Stimulated activated naive B cell treated with anti-CD40 and anti-IgM and Interleukin-4, amounts not matched to agents 10 μg/mL and 1 μg/mL and 100 μg/mL, for 72 hours (primary cell): Measurements from ENCODE around the gene DENND6A.

Experiments used
- ATAC-seq, 2 donors: fragments of 150-1000 bp; cut with Tn5 transposase; replicated peaks; 2 replicates each; pipeline ENCODE4 v1.10.0; 2021; ENCODE audit warnings: moderate library complexity in 1 of 2
- DNase-seq: peaks from one replicate; pipeline ENCODE4 v3.0.0; 2021
- H3K27ac Mint-ChIP-seq: one replicate; pipeline ENCODE4 v1.8.0; 2022; ENCODE audit warnings: mild to moderate bottlenecking, mixed read lengths
- H3K27me3 Mint-ChIP-seq, 2 donors: one replicate each; pipeline ENCODE4 v1.8.0; 2022; ENCODE audit warnings: mixed read lengths in 2 of 2
- H3K36me3 Mint-ChIP-seq, 2 donors: one replicate each; pipeline ENCODE4 v1.8.0; 2022; ENCODE audit warnings: mixed read lengths in 2 of 2, mild to moderate bottlenecking in 1 of 2
- H3K4me1 Mint-ChIP-seq, 2 donors: one replicate each; pipeline ENCODE4 v1.8.0; 2022; ENCODE audit warnings: mixed read lengths in 2 of 2, mild to moderate bottlenecking in 1 of 2
- H3K4me3 Mint-ChIP-seq, 2 donors: one replicate each; pipeline ENCODE4 v1.8.0; 2022; ENCODE audit warnings: mild to moderate bottlenecking in 2 of 2, mixed read lengths in 2 of 2, moderate library complexity in 1 of 2
- H3K9me3 Mint-ChIP-seq, 2 donors: one replicate each; pipeline ENCODE4 v1.8.0; 2022; ENCODE audit warnings: mixed read lengths in 2 of 2, mild to moderate bottlenecking in 1 of 2

DENND6A gene

DNA sequence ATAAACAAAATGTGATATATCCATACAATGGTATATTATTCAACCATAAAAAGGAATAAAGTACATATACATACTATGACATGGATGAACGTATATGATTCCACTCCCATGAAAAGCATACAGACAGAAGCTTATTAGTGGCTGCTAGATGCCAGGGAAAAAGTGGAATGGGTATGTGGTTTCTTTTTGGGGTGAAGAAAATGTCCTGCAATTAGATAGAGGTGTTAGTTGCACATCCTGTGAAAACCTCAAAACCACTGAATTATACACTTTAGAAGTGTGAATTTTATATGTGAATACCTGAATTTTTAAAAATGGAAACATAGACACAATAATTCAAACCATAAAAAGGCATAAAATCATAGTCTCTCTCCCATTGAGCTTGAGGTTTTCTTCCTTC, 11.2 kb downstream of the DENND6A start:
- ATAC-seq = no peak
- no peak for DNase-seq
- Mint-ChIP-seq H3K27me3 (no peaks in the 10 kb centered on the region), H3K9me3 (no peaks in the 10 kb centered on the region), H3K36me3 (peaks cover 8 to 17% of the 10 kb centered on the region in 2 donors), H3K4me1 (peaks cover 12 to 20% of the 10 kb centered on the region in 2 donors), H3K27ac (no peak overlapping the region), H3K4me3 (no peak overlapping the region)

DNA sequence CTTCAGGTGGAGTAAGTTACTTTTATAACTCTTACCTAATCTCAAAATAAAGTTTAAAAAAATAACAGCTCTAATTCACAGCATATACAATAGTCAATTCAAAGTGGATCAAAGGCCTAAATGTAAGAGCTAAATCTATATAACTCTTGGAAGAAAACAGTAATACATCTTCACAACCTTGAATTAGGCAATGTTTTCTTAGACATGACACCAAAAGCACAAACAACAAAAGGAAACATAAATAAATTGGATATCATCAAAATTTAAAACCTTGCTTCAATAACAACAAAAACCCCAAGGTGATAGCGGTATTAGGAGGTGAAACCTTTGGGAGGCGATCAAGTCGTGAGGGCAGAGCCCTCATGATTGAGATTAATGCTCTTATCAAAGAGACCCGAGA, 12.8 kb downstream of the DENND6A start:
- peaks cover 17 to 23% of the 10 kb centered on the region in 2 donors for H3K4me1 Mint-ChIP-seq
- peaks cover 10 to 20% of the 10 kb centered on the region in 2 donors for H3K36me3 Mint-ChIP-seq
- ATAC-seq (no peak), DNase-seq (no peak)
- no peaks in the 10 kb centered on the region for H3K27me3 Mint-ChIP-seq
- H3K27ac Mint-ChIP-seq = no peak overlapping the region
- H3K4me3 Mint-ChIP-seq = no peak overlapping the region
- no peaks in the 10 kb centered on the region for H3K9me3 Mint-ChIP-seq

DNA sequence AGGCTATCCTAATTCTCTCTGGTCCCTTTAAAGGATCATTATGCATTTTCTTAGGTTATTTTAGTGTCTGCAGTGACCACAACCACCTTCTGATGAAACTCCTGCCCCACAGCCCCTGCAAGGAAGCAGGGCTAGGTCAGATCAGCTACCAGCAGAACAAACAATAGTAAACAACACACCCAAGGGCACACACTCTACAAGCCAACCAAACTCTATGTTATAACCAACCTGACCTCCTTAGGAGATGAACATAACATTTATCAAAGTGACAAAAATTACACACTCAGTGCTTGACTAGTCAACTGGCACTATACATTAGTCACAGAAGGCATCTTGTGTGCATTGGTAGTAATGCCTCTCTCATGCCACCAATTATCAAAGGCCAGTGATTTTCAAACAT, 17.3 kb downstream of the DENND6A start:
- ATAC-seq (peak; percentile 55), DNase-seq (no peak)
- H3K4me3 Mint-ChIP-seq = no peak overlapping the region
- peaks cover 23 to 46% of the 10 kb centered on the region in 2 donors for H3K4me1 Mint-ChIP-seq
- H3K9me3 Mint-ChIP-seq = no peaks in the 10 kb centered on the region
- H3K27me3 Mint-ChIP-seq = no peaks in the 10 kb centered on the region
- H3K27ac Mint-ChIP-seq = peak overlapping the region; percentile 90
- peaks cover 9 to 21% of the 10 kb centered on the region in 2 donors for H3K36me3 Mint-ChIP-seq

DNA sequence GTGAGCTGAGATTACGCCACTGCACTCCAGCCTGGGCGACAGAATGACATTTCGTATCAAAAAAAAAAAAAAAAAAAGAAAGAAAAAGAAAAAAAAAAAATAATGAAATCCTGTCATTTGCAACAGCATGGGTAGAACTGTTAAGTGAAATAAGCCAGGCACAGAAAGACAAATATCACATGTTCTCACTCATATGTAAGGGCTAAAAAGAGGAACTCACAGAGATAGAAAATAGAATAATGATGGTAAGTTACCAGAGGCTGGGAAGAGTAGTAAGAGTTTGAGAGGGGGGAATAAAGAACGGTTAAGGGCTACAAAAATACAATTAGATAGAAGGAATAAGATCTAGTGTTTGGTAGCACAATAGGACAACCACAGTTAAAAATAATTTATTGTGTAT, 19.7 kb downstream of the DENND6A start:
- DNase-seq (no peak), ATAC-seq (no peak)
- peak overlapping the region; percentile 51 for H3K27ac Mint-ChIP-seq
- no peaks in the 10 kb centered on the region for H3K27me3 Mint-ChIP-seq
- H3K36me3 Mint-ChIP-seq = peaks cover 8 to 21% of the 10 kb centered on the region in 2 donors
- no peak overlapping the region for H3K4me3 Mint-ChIP-seq
- peaks cover 22 to 42% of the 10 kb centered on the region in 2 donors for H3K4me1 Mint-ChIP-seq
- no peaks in the 10 kb centered on the region for H3K9me3 Mint-ChIP-seq

DNA sequence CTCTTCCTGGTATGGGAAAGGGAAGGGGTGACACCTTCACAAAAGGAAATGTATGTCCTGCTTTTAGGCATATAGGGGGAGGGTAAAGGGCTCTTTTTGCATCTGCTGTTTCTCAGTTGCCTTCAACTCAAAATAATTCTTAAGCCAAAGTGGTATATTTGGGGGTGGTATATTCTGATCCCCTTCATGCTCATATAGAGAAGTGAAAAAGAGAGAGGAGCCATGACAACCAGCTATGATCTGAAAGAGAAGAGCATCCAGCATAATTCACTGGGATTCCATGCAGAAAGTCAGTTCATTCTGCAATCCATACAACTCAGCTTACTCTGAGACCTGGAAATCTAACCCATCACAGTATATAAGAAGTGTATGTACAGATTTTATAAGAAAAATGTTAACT, 22.3 kb downstream of the DENND6A start:
- DNase-seq = no peak
- Mint-ChIP-seq H3K36me3 (peaks cover 7 to 14% of the 10 kb centered on the region in 2 donors), H3K4me1 (peaks cover 16 to 34% of the 10 kb centered on the region in 2 donors), H3K27ac (peak overlapping the region; percentile 83), H3K4me3 (peak overlapping the region in 1 of 2 donors; percentile 4), H3K27me3 (no peaks in the 10 kb centered on the region), H3K9me3 (no peaks in the 10 kb centered on the region)
- ATAC-seq = peak in 1 of 2 donors; percentile 28

DNA sequence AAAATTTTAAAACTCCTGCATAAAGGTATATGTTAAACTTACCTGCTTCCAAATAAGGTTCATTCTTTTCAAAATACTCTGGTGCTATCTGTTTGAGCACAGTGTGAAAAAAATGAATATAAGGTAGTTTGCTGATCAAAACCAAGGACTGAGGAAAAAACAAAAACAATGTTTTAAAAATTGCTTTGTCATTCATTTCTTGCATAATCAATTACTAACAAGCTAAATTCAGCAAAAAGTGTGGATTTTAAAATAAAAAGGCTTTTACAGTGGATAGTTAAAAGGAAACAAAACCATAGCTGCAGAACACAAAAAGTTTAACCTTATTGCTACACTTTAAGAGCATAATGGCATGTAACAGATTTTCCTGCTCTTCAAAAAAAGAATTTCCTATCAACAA, 31.5 kb downstream of the DENND6A start:
- no peaks in the 10 kb centered on the region for H3K27me3 Mint-ChIP-seq
- H3K4me1 Mint-ChIP-seq = no peaks in the 10 kb centered on the region
- DNase-seq = no peak
- no peak for ATAC-seq
- H3K9me3 Mint-ChIP-seq = no peaks in the 10 kb centered on the region
- H3K4me3 Mint-ChIP-seq = no peak overlapping the region
- H3K27ac Mint-ChIP-seq = no peak overlapping the region
- peaks cover 14 to 22% of the 10 kb centered on the region in 2 donors for H3K36me3 Mint-ChIP-seq

DNA sequence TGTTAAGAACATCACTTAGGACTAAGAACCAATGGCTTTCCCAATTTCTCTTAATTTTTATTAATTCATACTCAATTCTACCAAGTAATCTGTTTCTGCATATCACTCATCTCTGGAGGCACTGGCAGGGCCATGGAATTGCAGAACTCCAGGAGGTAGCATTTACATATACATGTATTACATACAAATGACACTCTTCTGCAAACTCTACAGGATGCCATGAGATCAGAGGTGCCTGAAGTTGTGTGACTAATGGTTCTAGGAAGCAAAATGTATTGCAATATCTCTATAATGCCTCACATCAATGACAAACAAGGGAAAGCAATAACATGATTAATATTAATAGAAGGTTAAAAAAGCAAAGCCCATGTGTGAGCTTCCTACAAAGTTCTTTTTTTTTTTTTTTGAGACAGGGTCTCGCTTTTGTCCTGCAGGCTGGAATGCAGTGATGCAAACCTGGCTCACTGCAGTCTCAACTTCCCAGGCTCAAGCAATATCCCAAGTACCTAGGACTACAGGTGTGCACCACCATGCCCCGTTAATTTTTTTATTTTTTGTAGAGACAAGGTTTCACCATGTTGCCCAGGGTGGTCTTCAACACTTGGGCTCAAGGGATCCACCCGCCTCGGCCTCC, 33.0 kb downstream of the DENND6A start:
- Mint-ChIP-seq H3K4me3 (no peak overlapping the region), H3K9me3 (no peaks in the 10 kb centered on the region), H3K4me1 (no peaks in the 10 kb centered on the region), H3K27me3 (no peaks in the 10 kb centered on the region), H3K36me3 (peaks cover 18 to 26% of the 10 kb centered on the region in 2 donors), H3K27ac (no peak overlapping the region)
- ATAC-seq = no peak
- no peak for DNase-seq

DNA sequence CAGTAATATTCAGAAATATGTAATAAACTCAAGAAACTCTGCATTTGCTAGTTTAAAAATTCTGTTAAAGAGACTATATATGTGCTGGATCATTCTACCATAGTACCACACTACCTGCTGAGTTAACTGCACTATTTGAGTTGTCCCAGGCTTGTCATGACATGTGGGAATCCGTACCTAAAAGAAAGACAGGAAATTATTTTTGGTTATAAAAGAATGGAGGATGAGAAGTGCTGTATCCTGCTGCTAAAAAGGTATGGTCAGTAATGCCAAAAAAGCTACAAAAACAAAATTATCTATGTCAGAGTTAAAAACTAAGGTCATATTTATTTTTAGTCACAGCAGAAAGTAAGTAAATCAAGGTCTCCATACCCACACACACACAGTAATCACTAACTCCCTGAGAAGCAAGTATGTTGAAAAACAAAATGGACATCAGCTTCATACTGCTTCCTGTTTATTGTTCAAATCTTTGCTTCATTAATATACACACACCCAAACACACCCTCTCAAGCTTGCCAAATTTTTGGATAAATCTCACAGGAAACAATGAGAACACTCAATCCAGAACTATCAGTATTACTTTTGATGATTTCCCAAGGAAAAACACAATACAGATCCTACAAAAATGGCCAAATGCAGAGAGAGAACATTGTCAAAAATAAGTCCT, 33.7 kb downstream of the DENND6A start:
- H3K36me3 Mint-ChIP-seq = peaks cover 12 to 24% of the 10 kb centered on the region in 2 donors
- no peaks in the 10 kb centered on the region for H3K9me3 Mint-ChIP-seq
- no peak overlapping the region for H3K27ac Mint-ChIP-seq
- DNase-seq (no peak), ATAC-seq (no peak)
- H3K4me1 Mint-ChIP-seq = no peaks in the 10 kb centered on the region
- H3K27me3 Mint-ChIP-seq = no peaks in the 10 kb centered on the region
- no peak overlapping the region for H3K4me3 Mint-ChIP-seq

DNA sequence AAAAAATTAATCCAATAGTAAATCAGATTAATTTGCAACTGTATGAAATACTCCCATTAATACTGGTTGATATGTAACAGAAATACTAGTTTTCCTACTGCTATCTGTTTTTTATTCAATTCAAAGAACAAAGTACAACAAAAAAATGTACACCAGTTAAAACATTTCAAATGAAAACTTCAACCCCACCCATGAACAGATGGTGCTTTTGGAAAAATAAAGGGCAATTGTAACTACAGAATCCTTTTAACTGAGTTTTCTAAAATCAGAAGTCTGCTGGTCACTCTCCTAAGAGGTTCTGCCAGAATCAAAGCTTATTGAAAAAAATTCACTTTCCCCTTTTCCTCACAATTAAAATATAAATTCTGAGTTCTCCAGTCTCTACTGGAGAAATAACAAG, 34.3 kb downstream of the DENND6A start:
- no peak overlapping the region for H3K27ac Mint-ChIP-seq

DNA sequence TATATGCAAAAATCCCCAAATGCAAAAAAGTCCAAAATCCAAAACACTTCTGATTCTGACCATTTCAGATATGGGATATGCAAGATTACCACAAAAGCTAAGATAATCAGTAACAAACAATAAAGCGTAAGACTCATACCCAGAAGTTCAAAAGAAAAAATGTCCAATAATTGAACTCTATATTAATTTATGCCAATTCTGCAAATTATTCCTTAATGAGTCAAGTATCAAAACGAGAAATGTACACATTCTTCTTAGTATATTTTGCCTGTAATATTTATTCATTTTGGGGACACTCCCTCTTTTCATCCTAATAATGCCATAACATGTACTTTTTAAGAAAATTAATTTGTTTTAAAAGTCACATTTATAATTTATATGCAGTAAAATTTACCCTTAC, 37.1 kb downstream of the DENND6A start:
- Mint-ChIP-seq H3K9me3 (no peaks in the 10 kb centered on the region), H3K36me3 (peaks cover 21 to 38% of the 10 kb centered on the region in 2 donors), H3K27me3 (no peaks in the 10 kb centered on the region), H3K4me3 (no peak overlapping the region), H3K27ac (no peak overlapping the region), H3K4me1 (no peaks in the 10 kb centered on the region)
- no peak for ATAC-seq
- DNase-seq = no peak

More for the DNA sequence above, 34.3 kb downstream of the DENND6A start:
- DNase-seq (no peak), ATAC-seq (no peak)
- Mint-ChIP-seq H3K9me3 (no peaks in the 10 kb centered on the region), H3K4me1 (no peaks in the 10 kb centered on the region), H3K27me3 (no peaks in the 10 kb centered on the region), H3K36me3 (peaks cover 12 to 22% of the 10 kb centered on the region in 2 donors), H3K4me3 (no peak overlapping the region)

DNA sequence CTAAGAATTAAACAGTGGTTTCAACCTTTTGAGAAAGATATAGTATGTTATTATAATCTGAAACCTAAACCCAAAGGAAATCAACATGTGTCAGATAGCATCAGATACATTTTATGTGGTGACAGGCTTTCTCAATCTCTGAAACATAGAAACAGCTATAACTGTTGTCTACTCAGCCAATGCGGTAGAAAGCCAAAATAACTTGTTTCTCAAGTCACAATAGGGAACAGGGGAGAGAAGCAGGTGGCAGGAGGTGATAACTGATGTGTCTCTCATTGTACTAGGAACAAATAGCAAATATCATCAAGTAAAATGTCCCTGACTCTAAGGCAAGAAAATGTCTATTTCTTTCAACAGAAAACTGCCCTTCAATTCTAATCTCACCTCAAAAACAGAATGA, 38.6 kb downstream of the DENND6A start:
- H3K4me3 Mint-ChIP-seq = no peak overlapping the region
- H3K27ac Mint-ChIP-seq = no peak overlapping the region
- H3K27me3 Mint-ChIP-seq = no peaks in the 10 kb centered on the region
- no peaks in the 10 kb centered on the region for H3K4me1 Mint-ChIP-seq
- peaks cover 0 to 4% of the 10 kb centered on the region in 2 donors for H3K9me3 Mint-ChIP-seq
- DNase-seq = no peak
- ATAC-seq = no peak
- H3K36me3 Mint-ChIP-seq = peaks cover 25 to 43% of the 10 kb centered on the region in 2 donors

DNA sequence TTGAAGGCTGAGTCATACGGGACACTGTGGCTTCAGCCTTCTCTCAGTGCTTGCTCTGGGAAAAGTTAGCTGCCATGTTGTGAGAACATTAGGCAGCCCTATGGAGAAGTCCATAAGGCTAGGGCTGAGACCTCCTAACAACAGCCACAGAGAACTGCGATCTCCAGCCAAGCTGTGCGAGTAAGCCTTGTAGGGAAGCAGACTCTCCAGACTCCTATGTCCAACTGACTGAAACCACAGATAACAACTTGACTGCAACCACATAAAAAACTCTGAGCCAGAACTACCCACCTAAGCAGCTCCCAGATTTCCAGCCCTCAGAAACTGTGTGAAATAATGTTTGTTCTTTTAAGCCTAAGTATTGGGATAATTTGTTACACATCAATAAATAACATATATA, 40.7 kb downstream of the DENND6A start:
- peaks cover 10 to 12% of the 10 kb centered on the region in 2 donors for H3K4me1 Mint-ChIP-seq
- H3K36me3 Mint-ChIP-seq = peaks cover 41 to 59% of the 10 kb centered on the region in 2 donors
- DNase-seq (no peak), ATAC-seq (no peak)
- no peak overlapping the region for H3K4me3 Mint-ChIP-seq
- H3K27me3 Mint-ChIP-seq = no peaks in the 10 kb centered on the region
- no peak overlapping the region for H3K27ac Mint-ChIP-seq
- peaks cover 5 to 14% of the 10 kb centered on the region in 2 donors for H3K9me3 Mint-ChIP-seq

DNA sequence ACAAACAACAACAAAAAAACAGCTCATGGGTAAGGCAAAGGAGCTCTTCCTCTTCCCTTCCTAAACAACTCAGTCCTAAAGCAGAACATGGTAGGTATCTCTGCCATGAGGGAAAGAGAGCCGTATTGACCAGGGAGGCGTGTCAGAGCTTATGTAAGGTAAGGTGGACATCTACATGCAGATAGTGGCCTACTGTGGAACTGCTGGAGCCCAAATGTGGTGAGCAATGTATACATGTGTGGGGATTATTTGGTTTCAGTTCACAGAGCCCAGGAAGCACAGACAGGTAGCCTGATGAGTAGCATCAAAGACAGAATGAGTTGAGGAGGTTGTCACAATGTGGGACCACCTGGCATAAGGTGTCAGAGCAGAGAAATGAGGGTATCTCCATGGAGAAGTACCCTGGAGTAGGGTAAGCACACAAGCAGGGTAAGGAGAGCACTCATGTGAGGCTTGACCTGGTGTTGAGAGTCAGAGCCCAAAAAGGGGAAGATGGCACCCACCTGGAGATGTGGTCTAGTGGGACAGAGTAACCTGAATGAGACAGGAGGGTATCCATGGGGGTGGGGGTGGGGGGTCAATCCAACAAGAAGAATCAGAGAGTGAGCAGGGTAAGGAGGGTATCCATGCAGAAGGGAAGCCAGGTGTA, 45.5 kb downstream of the DENND6A start:
- no peaks in the 10 kb centered on the region for H3K27me3 Mint-ChIP-seq
- no peak overlapping the region for H3K4me3 Mint-ChIP-seq
- peaks cover 5 to 14% of the 10 kb centered on the region in 2 donors for H3K9me3 Mint-ChIP-seq
- no peak overlapping the region for H3K27ac Mint-ChIP-seq
- DNase-seq = no peak
- ATAC-seq = peak in 1 of 2 donors; percentile 23
- H3K4me1 Mint-ChIP-seq = peaks cover 13 to 17% of the 10 kb centered on the region in 2 donors
- H3K36me3 Mint-ChIP-seq = peaks cover 41 to 61% of the 10 kb centered on the region in 2 donors

DNA sequence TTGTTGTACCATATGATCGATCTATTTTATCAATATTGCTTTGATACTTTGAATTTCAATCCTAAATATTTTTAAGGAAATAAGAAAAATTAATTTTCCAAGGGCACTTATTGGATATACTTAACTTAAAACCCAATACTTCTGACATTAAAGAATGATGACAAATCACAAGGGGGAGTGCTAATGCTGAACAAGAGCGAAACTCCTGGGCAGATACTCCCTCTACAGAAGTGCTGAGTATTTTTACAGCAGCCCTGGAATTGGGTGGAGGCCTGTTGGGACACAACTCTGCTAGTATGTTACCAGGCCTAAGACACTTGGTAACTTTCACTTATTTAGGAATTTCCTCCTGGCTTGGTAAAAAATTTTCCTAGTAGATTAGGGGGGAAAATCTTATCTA, 46.2 kb downstream of the DENND6A start:
- Mint-ChIP-seq H3K27ac (no peak overlapping the region), H3K9me3 (peaks cover 5 to 14% of the 10 kb centered on the region in 2 donors), H3K27me3 (no peaks in the 10 kb centered on the region), H3K36me3 (peaks cover 45 to 64% of the 10 kb centered on the region in 2 donors), H3K4me3 (no peak overlapping the region), H3K4me1 (peaks cover 16 to 17% of the 10 kb centered on the region in 2 donors)
- no peak for DNase-seq
- no peak for ATAC-seq

DNA sequence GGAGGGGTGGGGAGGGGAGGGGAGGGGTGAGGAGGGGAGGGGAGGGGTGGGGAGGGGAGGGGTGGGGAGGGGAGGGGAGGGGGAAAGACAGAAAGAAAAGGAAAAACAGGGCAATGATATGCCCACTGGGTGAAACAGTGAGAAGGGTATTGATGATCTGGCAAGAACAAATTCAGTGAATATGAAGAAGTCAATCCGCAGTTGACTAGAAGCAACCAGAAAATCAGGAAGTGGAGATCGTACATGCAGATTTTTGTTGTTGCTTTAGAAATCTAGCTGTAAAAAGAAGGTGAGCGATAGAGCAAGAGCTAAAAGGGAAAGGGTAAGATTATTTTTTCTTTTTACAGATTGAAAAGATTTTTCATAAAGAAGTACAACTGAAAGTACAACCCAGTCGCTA, 48.1 kb downstream of the DENND6A start:
- no peak overlapping the region for H3K27ac Mint-ChIP-seq
- peaks cover 42 to 58% of the 10 kb centered on the region in 2 donors for H3K36me3 Mint-ChIP-seq
- no peak overlapping the region for H3K4me3 Mint-ChIP-seq
- no peaks in the 10 kb centered on the region for H3K27me3 Mint-ChIP-seq
- H3K9me3 Mint-ChIP-seq = peaks cover 5 to 12% of the 10 kb centered on the region in 2 donors
- DNase-seq (no peak), ATAC-seq (no peak)
- H3K4me1 Mint-ChIP-seq = peaks cover 16 to 17% of the 10 kb centered on the region in 2 donors
